NCI-H1436 (cell line): Measurements from ENCODE around the gene CCNT2.
"Not testable (repeated sequence)": the region's sequence is repeated elsewhere in the genome, so short reads cannot be mapped to it uniquely, and the experiment has no call there.

Source experiments
- DNase-seq: peaks from one replicate; lab custom pipeline; 2025; lab: John Stamatoyannopoulos, UW

Gene CCNT2

GRCh38 chr2:134976074-134976702, 57.6 kb downstream of the CCNT2 start:
- no peak for DNase-seq

GRCh38 chr2:134977104-134977503, 58.5 kb downstream of the CCNT2 start:
- not testable (repeated sequence) for DNase-seq

GRCh38 chr2:134979221-134979620, 60.6 kb downstream of the CCNT2 start:
- no peak for DNase-seq

GRCh38 chr2:134980639-134981038, 62.0 kb downstream of the CCNT2 start:
- DNase-seq = no peak

GRCh38 chr2:134982603-134983002, 64.0 kb downstream of the CCNT2 start:
- no peak for DNase-seq

- DNase-seq = no peak
These were observed 66.4 kb downstream of the CCNT2 start for GRCh38 chr2:134985061-134985460.

- peak; percentile 20 for DNase-seq
These were observed 70.5 kb downstream of the CCNT2 start for GRCh38 chr2:134988994-134989605.

GRCh38 chr2:134999521-134999920, 80.9 kb downstream of the CCNT2 start:
- no peak for DNase-seq

- DNase-seq = no peak
These were observed 84.2 kb downstream of the CCNT2 start for GRCh38 chr2:135002836-135003235.

GRCh38 chr2:135004005-135004746, 85.6 kb downstream of the CCNT2 start:
- DNase-seq = peak; percentile 62

- DNase-seq = no peak
These were observed 87.1 kb downstream of the CCNT2 start for GRCh38 chr2:135005753-135006152.
